Spleen (tissue), 7 donors: Measurements from ENCODE around the gene CEP112.

Experiments
- POLR2A ChIP-seq, 3 donors: fragments of 450-650 bp; IDR thresholded peaks; one replicate each; pipeline ENCODE4 v1.5.1; 2017; ENCODE audit warnings: antibody characterized with exemption in 3 of 3, mild to moderate bottlenecking in 1 of 3
- POLR2AphosphoS5 ChIP-seq, 3 donors: sonication (generic); formaldehyde crosslinking; IDR thresholded peaks; one replicate each; pipeline ENCODE4 v1.5.1; 2017; ENCODE audit warnings: antibody characterized with exemption in 3 of 3
- TF ChIP-seq, protein P1 (sequence below), 11 experiments: fragments of 200-600 bp in 7 of 11; fragments of 450-650 bp in 4 of 11; sonication (generic) in 4 of 11; IDR thresholded peaks in 8 of 11; conservative IDR thresholded peaks in 3 of 11; 1 replicate in 7 of 11; 2 replicates in 4 of 11; pipeline versions ENCODE4 v1.4.0 to v1.8.0; 2016 to 2021; ENCODE audit warnings: antibody characterized with exemption in 11 of 11, inconsistent platforms in 4 of 11, mild to moderate bottlenecking in 1 of 11
- donor health status: DM: no; HTN: no; CAD: no; lungs with moderate emphysema.
- donor health status: DM: no; HTN: no; CAD: no.
- donor health status: DM: no; HTN: no; CAD: no.

- TF ChIP-seq POLR2A (IDR thresholded peaks at IDR 0.05) (no peak), POLR2AphosphoS5 (IDR thresholded peaks at IDR 0.05) (no peak)
- TF ChIP-seq, protein P1, sequence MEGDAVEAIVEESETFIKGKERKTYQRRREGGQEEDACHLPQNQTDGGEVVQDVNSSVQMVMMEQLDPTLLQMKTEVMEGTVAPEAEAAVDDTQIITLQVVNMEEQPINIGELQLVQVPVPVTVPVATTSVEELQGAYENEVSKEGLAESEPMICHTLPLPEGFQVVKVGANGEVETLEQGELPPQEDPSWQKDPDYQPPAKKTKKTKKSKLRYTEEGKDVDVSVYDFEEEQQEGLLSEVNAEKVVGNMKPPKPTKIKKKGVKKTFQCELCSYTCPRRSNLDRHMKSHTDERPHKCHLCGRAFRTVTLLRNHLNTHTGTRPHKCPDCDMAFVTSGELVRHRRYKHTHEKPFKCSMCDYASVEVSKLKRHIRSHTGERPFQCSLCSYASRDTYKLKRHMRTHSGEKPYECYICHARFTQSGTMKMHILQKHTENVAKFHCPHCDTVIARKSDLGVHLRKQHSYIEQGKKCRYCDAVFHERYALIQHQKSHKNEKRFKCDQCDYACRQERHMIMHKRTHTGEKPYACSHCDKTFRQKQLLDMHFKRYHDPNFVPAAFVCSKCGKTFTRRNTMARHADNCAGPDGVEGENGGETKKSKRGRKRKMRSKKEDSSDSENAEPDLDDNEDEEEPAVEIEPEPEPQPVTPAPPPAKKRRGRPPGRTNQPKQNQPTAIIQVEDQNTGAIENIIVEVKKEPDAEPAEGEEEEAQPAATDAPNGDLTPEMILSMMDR (IDR thresholded peaks at IDR 0.05 in 8 of 11, conservative IDR thresholded peaks at IDR 0.05 in 3 of 11), result no peak
Measured at GRCh38 chr17:65618516-65618915, 573.4 kb downstream of the CEP112 start.
